Measurements from ENCODE around the gene CCDC6. TPM values are rescaled to one million over a fixed set of nuclear protein-coding genes. Genes with fewer than 3 reads are reported as not detected.

The CCDC6 gene
- total and polyA plus RNA-seq, 2 experiments from 2014 or later = 19.4 to 23.2 TPM

GRCh38 chr10:59854571-59854970, 51.8 kb downstream of the CCDC6 start:
- H4K20me1 ChIP-seq (ENCODE audit: insufficient read depth) = 0 out of 2 replicates have a peak, but pooled peaks cover 3% of the 10 kb centered on the region
- in situ Hi-C loops (cut with MboI) = no loop called here
- peaks cover 71% of the 10 kb centered on the region for H3K79me2 ChIP-seq (ENCODE audit: insufficient read depth)

GRCh38 chr10:59852670-59853069, 53.7 kb downstream of the CCDC6 start:
- Histone ChIP-seq H3K36me3 (ENCODE audit: low read depth) (peaks cover 11% of the 10 kb centered on the region; the same call in 1 of the 2 replicates), H3K4me1 (ENCODE audit: insufficient read depth) (peaks cover 14% of the 10 kb centered on the region), H3K79me2 (ENCODE audit: insufficient read depth) (peaks cover 52% of the 10 kb centered on the region), H3K9ac (no peak overlapping the region), H4K20me1 (ENCODE audit: insufficient read depth) (0 out of 2 replicates have a peak, but pooled peaks cover 3% of the 10 kb centered on the region), H3K9me3 (ENCODE audit: low read depth) (no peaks in the 10 kb centered on the region), H3K4me2 (ENCODE audit: unreplicated experiment) (no peak overlapping the region), H3K27ac (no peak overlapping the region), H3K9me2 (ENCODE audit: insufficient read depth) (no peaks in the 10 kb centered on the region), H3F3A (ENCODE audit: insufficient read depth) (no peaks in the 10 kb centered on the region), H2AFZ (no peak overlapping the region), H3K27me3 (replicated peaks; ENCODE audit: insufficient read depth) (no peaks in the 10 kb centered on the region), H3K4me3 (no peak overlapping the region)
- in situ Hi-C loops (cut with MboI) = no loop called here
- 92 to 95% methylated on average over 1 of the region's 1 CpG for WGBS, 2 experiments (ENCODE audit: low coverage in 1 of 2, low lambda C conversion rate in 2 of 2, missing lambda C conversion rate in 2 of 2)
- TF ChIP-seq EZH2 (IDR thresholded peaks at IDR 0.05; ENCODE audit: insufficient read depth, poor library complexity, severe bottlenecking) (no peak), EZH2phosphoT487 (IDR thresholded peaks at IDR 0.05; ENCODE audit: insufficient read depth, low read depth) (no peak)
- DNase-seq = no peak

More at GRCh38 chr10:59854571-59854970, 51.8 kb downstream of the CCDC6 start:
- H3K27me3 ChIP-seq (replicated peaks; ENCODE audit: insufficient read depth) = no peaks in the 10 kb centered on the region
- H3K9ac ChIP-seq = no peak overlapping the region
- H3F3A ChIP-seq (ENCODE audit: insufficient read depth) = no peaks in the 10 kb centered on the region
- no peak for DNase-seq
- no peak overlapping the region for H3K27ac ChIP-seq
- no peak overlapping the region for H2AFZ ChIP-seq
- H3K9me3 ChIP-seq (ENCODE audit: low read depth) = no peaks in the 10 kb centered on the region
- 77 to 78% methylated on average over 4 of the region's 4 CpGs for WGBS, 2 experiments (ENCODE audit: low coverage in 1 of 2, low lambda C conversion rate in 2 of 2, missing lambda C conversion rate in 2 of 2)
- no peak overlapping the region for H3K4me2 ChIP-seq (ENCODE audit: unreplicated experiment)
- no peaks in the 10 kb centered on the region for H3K9me2 ChIP-seq (ENCODE audit: insufficient read depth)
- no peak for TF ChIP-seq EZH2 (IDR thresholded peaks at IDR 0.05; ENCODE audit: insufficient read depth, poor library complexity, severe bottlenecking)
- TF ChIP-seq EZH2phosphoT487 (IDR thresholded peaks at IDR 0.05; ENCODE audit: insufficient read depth, low read depth) = no peak
- H3K4me1 ChIP-seq (ENCODE audit: insufficient read depth) = peaks cover 19% of the 10 kb centered on the region
- H3K36me3 ChIP-seq (ENCODE audit: low read depth) = peaks cover 8% of the 10 kb centered on the region; the same call in 1 of the 2 replicates
- H3K4me3 ChIP-seq = no peak overlapping the region

DNA sequence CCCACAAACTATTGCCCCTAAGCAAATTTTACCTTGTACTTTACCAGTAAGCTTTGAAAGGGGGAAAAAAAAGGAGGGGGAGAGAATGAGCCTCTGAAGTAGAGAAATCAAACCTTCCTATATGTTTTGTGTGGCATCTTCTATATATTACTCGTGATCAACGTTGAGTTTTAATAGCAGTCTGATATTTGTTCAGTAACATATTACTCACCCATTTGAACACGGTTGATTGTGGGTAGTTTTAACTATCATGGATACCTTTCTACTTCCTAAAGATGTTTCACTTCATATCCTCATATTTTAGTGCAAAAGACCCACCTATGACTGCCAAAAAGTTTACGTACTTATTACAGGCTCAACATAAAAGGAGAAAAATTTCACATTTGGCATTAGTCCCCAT, 54.5 kb downstream of the CCDC6 start:
- no peaks in the 10 kb centered on the region; the same call in 1 of the 2 replicates for H3F3A ChIP-seq (ENCODE audit: insufficient read depth)
- H3K9me2 ChIP-seq (ENCODE audit: insufficient read depth) = no peaks in the 10 kb centered on the region
- peaks cover 11% of the 10 kb centered on the region; the same call in 1 of the 2 replicates for H3K36me3 ChIP-seq (ENCODE audit: low read depth)
- peaks cover 44% of the 10 kb centered on the region for H3K79me2 ChIP-seq (ENCODE audit: insufficient read depth)
- H3K27me3 ChIP-seq (replicated peaks; ENCODE audit: insufficient read depth) = no peaks in the 10 kb centered on the region
- WGBS, 2 experiments (ENCODE audit: low coverage in 1 of 2, low lambda C conversion rate in 2 of 2, missing lambda C conversion rate in 2 of 2) = 97% methylated on average over 4 of the region's 4 CpGs
- H4K20me1 ChIP-seq (ENCODE audit: insufficient read depth) = 0 out of 2 replicates have a peak, but pooled peaks cover 3% of the 10 kb centered on the region
- peaks cover 6% of the 10 kb centered on the region for H3K4me1 ChIP-seq (ENCODE audit: insufficient read depth)
- H2AFZ ChIP-seq = no peak overlapping the region
- no peak for DNase-seq
- no peaks in the 10 kb centered on the region for H3K9me3 ChIP-seq (ENCODE audit: low read depth)
- TF ChIP-seq EZH2 (IDR thresholded peaks at IDR 0.05; ENCODE audit: insufficient read depth, poor library complexity, severe bottlenecking) (no peak), EZH2phosphoT487 (IDR thresholded peaks at IDR 0.05; ENCODE audit: insufficient read depth, low read depth) (no peak)
- H3K4me3 ChIP-seq = no peak overlapping the region
- H3K9ac ChIP-seq = no peak overlapping the region
- in situ Hi-C loops (cut with MboI) = no loop called here
- H3K27ac ChIP-seq = no peak overlapping the region
- no peak overlapping the region for H3K4me2 ChIP-seq (ENCODE audit: unreplicated experiment)

DNA sequence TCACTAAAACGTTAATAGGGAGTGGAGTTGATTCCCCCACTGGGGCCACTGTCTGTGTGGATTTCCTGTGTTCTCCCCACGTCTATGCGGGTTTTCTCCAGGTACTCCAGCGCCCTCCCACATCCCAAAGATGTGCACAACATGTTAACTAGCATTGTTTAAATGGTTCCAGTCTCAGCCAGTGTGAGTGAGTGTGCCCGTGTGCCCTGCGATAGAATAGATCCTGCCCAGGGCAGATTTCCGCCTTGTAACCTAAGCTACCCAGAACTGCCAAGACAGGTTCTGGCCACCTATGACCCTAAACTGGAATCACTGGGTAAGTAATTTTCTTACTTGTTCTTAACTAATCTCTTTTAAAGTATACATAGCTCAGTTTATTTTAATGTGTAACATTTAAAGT, 58.5 kb downstream of the CCDC6 start:
- Histone ChIP-seq H3K9ac (no peak overlapping the region), H3K36me3 (ENCODE audit: low read depth) (peaks cover 11% of the 10 kb centered on the region; the same call in 1 of the 2 replicates), H3K4me3 (no peak overlapping the region), H4K20me1 (ENCODE audit: insufficient read depth) (no peaks in the 10 kb centered on the region), H3K9me3 (ENCODE audit: low read depth) (no peaks in the 10 kb centered on the region), H3K4me1 (ENCODE audit: insufficient read depth) (no peaks in the 10 kb centered on the region), H3K27ac (no peak overlapping the region), H2AFZ (no peak overlapping the region), H3K9me2 (ENCODE audit: insufficient read depth) (no peaks in the 10 kb centered on the region), H3K27me3 (replicated peaks; ENCODE audit: insufficient read depth) (no peaks in the 10 kb centered on the region), H3K4me2 (ENCODE audit: unreplicated experiment) (no peak overlapping the region), H3K79me2 (ENCODE audit: insufficient read depth) (peaks cover 4% of the 10 kb centered on the region), H3F3A (ENCODE audit: insufficient read depth) (no peaks in the 10 kb centered on the region; the same call in 1 of the 2 replicates)
- in situ Hi-C loops (cut with MboI) = no loop called here
- no peak for DNase-seq
- WGBS, 2 experiments (ENCODE audit: low coverage in 1 of 2, low lambda C conversion rate in 2 of 2, missing lambda C conversion rate in 2 of 2) = 78 to 82% methylated on average over 7 of the region's 7 CpGs
- no peak for TF ChIP-seq EZH2 (IDR thresholded peaks at IDR 0.05; ENCODE audit: insufficient read depth, poor library complexity, severe bottlenecking)
- TF ChIP-seq EZH2phosphoT487 (IDR thresholded peaks at IDR 0.05; ENCODE audit: insufficient read depth, low read depth) = no peak

All from GM23248 (cell line).